ENCODE results near the gene SLC9A9.

SLC9A9 gene

GRCh38 chr3:143255739-143256138, 592.5 kb downstream of the SLC9A9 start:
- H3K4me1 ChIP-seq (ENCODE audit: insufficient read depth, low read length): no peaks in the 10 kb centered on the region
- H3K9me3 ChIP-seq (ENCODE audit: low read length): no peaks in the 10 kb centered on the region
- no peaks in the 10 kb centered on the region for H3K27me3 ChIP-seq (ENCODE audit: control insufficient read depth in 1 of 2, insufficient read depth in 2 of 2, low read length in 2 of 2)
- no peak overlapping the region for H3K27ac ChIP-seq (ENCODE audit: low read depth, low read length)
- H3K36me3 ChIP-seq (ENCODE audit: insufficient read depth, low read length): no peaks in the 10 kb centered on the region
- no peak overlapping the region for H3K4me3 ChIP-seq (ENCODE audit: low read depth in 1 of 2, low read length in 2 of 2)
- H3K9ac ChIP-seq (ENCODE audit: low read length): no peak overlapping the region

GRCh38 chr3:143252931-143253330, 595.3 kb downstream of the SLC9A9 start:
- Histone ChIP-seq H3K27me3 (ENCODE audit: control insufficient read depth in 1 of 2, insufficient read depth in 2 of 2, low read length in 2 of 2) (no peaks in the 10 kb centered on the region), H3K4me1 (ENCODE audit: insufficient read depth, low read length) (no peaks in the 10 kb centered on the region), H3K9ac (ENCODE audit: low read length) (no peak overlapping the region), H3K4me3 (ENCODE audit: low read depth in 1 of 2, low read length in 2 of 2) (no peak overlapping the region), H3K27ac (ENCODE audit: low read depth, low read length) (no peak overlapping the region), H3K36me3 (ENCODE audit: insufficient read depth, low read length) (no peaks in the 10 kb centered on the region), H3K9me3 (ENCODE audit: low read length) (no peaks in the 10 kb centered on the region)

GRCh38 chr3:143249014-143249413, 599.3 kb downstream of the SLC9A9 start:
- Histone ChIP-seq H3K4me3 (ENCODE audit: low read depth in 1 of 2, low read length in 2 of 2) (no peak overlapping the region), H3K4me1 (ENCODE audit: insufficient read depth, low read length) (no peaks in the 10 kb centered on the region), H3K9ac (ENCODE audit: low read length) (no peak overlapping the region), H3K9me3 (ENCODE audit: low read length) (no peaks in the 10 kb centered on the region), H3K27me3 (ENCODE audit: control insufficient read depth in 1 of 2, insufficient read depth in 2 of 2, low read length in 2 of 2) (no peaks in the 10 kb centered on the region), H3K36me3 (ENCODE audit: insufficient read depth, low read length) (no peaks in the 10 kb centered on the region), H3K27ac (ENCODE audit: low read depth, low read length) (no peak overlapping the region)

- no peak overlapping the region for H3K27ac ChIP-seq (ENCODE audit: low read depth, low read length)
- no peaks in the 10 kb centered on the region for H3K36me3 ChIP-seq (ENCODE audit: insufficient read depth, low read length)
- no peaks in the 10 kb centered on the region for H3K9me3 ChIP-seq (ENCODE audit: low read length)
- no peak overlapping the region for H3K9ac ChIP-seq (ENCODE audit: low read length)
- no peaks in the 10 kb centered on the region for H3K27me3 ChIP-seq (ENCODE audit: control insufficient read depth in 1 of 2, insufficient read depth in 2 of 2, low read length in 2 of 2)
- no peak overlapping the region for H3K4me3 ChIP-seq (ENCODE audit: low read depth in 1 of 2, low read length in 2 of 2)
- H3K4me1 ChIP-seq (ENCODE audit: insufficient read depth, low read length): no peaks in the 10 kb centered on the region
These were observed 601.2 kb downstream of the SLC9A9 start for GRCh38 chr3:143247073-143247472.

- Histone ChIP-seq H3K9ac (ENCODE audit: low read length) (no peak overlapping the region), H3K4me3 (ENCODE audit: low read depth in 1 of 2, low read length in 2 of 2) (no peak overlapping the region), H3K36me3 (ENCODE audit: insufficient read depth, low read length) (no peaks in the 10 kb centered on the region), H3K27ac (ENCODE audit: low read depth, low read length) (no peak overlapping the region), H3K4me1 (ENCODE audit: insufficient read depth, low read length) (no peaks in the 10 kb centered on the region), H3K27me3 (ENCODE audit: control insufficient read depth in 1 of 2, insufficient read depth in 2 of 2, low read length in 2 of 2) (no peaks in the 10 kb centered on the region), H3K9me3 (ENCODE audit: low read length) (no peaks in the 10 kb centered on the region)
These were observed 602.6 kb downstream of the SLC9A9 start for GRCh38 chr3:143245692-143246091.

GRCh38 chr3:143244516-143245063, 603.7 kb downstream of the SLC9A9 start:
- no peaks in the 10 kb centered on the region for H3K36me3 ChIP-seq (ENCODE audit: insufficient read depth, low read length)
- H3K27ac ChIP-seq (ENCODE audit: low read depth, low read length): no peak overlapping the region
- H3K9me3 ChIP-seq (ENCODE audit: low read length): no peaks in the 10 kb centered on the region
- H3K9ac ChIP-seq (ENCODE audit: low read length): no peak overlapping the region
- H3K4me3 ChIP-seq (ENCODE audit: low read depth in 1 of 2, low read length in 2 of 2): no peak overlapping the region
- no peaks in the 10 kb centered on the region for H3K4me1 ChIP-seq (ENCODE audit: insufficient read depth, low read length)
- H3K27me3 ChIP-seq (ENCODE audit: control insufficient read depth in 1 of 2, insufficient read depth in 2 of 2, low read length in 2 of 2): no peaks in the 10 kb centered on the region

GRCh38 chr3:143243686-143244085, 604.6 kb downstream of the SLC9A9 start:
- Histone ChIP-seq H3K27me3 (ENCODE audit: control insufficient read depth in 1 of 2, insufficient read depth in 2 of 2, low read length in 2 of 2) (no peaks in the 10 kb centered on the region), H3K27ac (ENCODE audit: low read depth, low read length) (no peak overlapping the region), H3K4me3 (ENCODE audit: low read depth in 1 of 2, low read length in 2 of 2) (no peak overlapping the region), H3K36me3 (ENCODE audit: insufficient read depth, low read length) (no peaks in the 10 kb centered on the region), H3K9ac (ENCODE audit: low read length) (no peak overlapping the region), H3K4me1 (ENCODE audit: insufficient read depth, low read length) (no peaks in the 10 kb centered on the region), H3K9me3 (ENCODE audit: low read length) (no peaks in the 10 kb centered on the region)

- Histone ChIP-seq H3K4me1 (ENCODE audit: insufficient read depth, low read length) (no peaks in the 10 kb centered on the region), H3K27me3 (ENCODE audit: control insufficient read depth in 1 of 2, insufficient read depth in 2 of 2, low read length in 2 of 2) (no peaks in the 10 kb centered on the region), H3K4me3 (ENCODE audit: low read depth in 1 of 2, low read length in 2 of 2) (no peak overlapping the region), H3K9ac (ENCODE audit: low read length) (no peak overlapping the region), H3K36me3 (ENCODE audit: insufficient read depth, low read length) (no peaks in the 10 kb centered on the region), H3K9me3 (ENCODE audit: low read length) (no peaks in the 10 kb centered on the region), H3K27ac (ENCODE audit: low read depth, low read length) (no peak overlapping the region)
These were observed 605.6 kb downstream of the SLC9A9 start for GRCh38 chr3:143242691-143243090.

- no peaks in the 10 kb centered on the region for H3K9me3 ChIP-seq (ENCODE audit: low read length)
- H3K4me1 ChIP-seq (ENCODE audit: insufficient read depth, low read length): no peaks in the 10 kb centered on the region
- no peak overlapping the region for H3K4me3 ChIP-seq (ENCODE audit: low read depth in 1 of 2, low read length in 2 of 2)
- no peak overlapping the region for H3K9ac ChIP-seq (ENCODE audit: low read length)
- H3K36me3 ChIP-seq (ENCODE audit: insufficient read depth, low read length): no peaks in the 10 kb centered on the region
- no peak overlapping the region for H3K27ac ChIP-seq (ENCODE audit: low read depth, low read length)
- H3K27me3 ChIP-seq (ENCODE audit: control insufficient read depth in 1 of 2, insufficient read depth in 2 of 2, low read length in 2 of 2): no peaks in the 10 kb centered on the region
These were observed 606.2 kb downstream of the SLC9A9 start for GRCh38 chr3:143242101-143242500.

- no peak overlapping the region for H3K9ac ChIP-seq (ENCODE audit: low read length)
- H3K9me3 ChIP-seq (ENCODE audit: low read length): no peaks in the 10 kb centered on the region
- no peaks in the 10 kb centered on the region for H3K4me1 ChIP-seq (ENCODE audit: insufficient read depth, low read length)
- H3K27me3 ChIP-seq (ENCODE audit: control insufficient read depth in 1 of 2, insufficient read depth in 2 of 2, low read length in 2 of 2): no peaks in the 10 kb centered on the region
- no peak overlapping the region for H3K4me3 ChIP-seq (ENCODE audit: low read depth in 1 of 2, low read length in 2 of 2)
- H3K36me3 ChIP-seq (ENCODE audit: insufficient read depth, low read length): no peaks in the 10 kb centered on the region
- no peak overlapping the region for H3K27ac ChIP-seq (ENCODE audit: low read depth, low read length)
These were observed 606.8 kb downstream of the SLC9A9 start for GRCh38 chr3:143241481-143241951.

- H3K9me3 ChIP-seq (ENCODE audit: low read length): no peaks in the 10 kb centered on the region
- H3K9ac ChIP-seq (ENCODE audit: low read length): no peak overlapping the region
- no peaks in the 10 kb centered on the region for H3K4me1 ChIP-seq (ENCODE audit: insufficient read depth, low read length)
- no peaks in the 10 kb centered on the region for H3K36me3 ChIP-seq (ENCODE audit: insufficient read depth, low read length)
- no peaks in the 10 kb centered on the region for H3K27me3 ChIP-seq (ENCODE audit: control insufficient read depth in 1 of 2, insufficient read depth in 2 of 2, low read length in 2 of 2)
- H3K4me3 ChIP-seq (ENCODE audit: low read depth in 1 of 2, low read length in 2 of 2): no peak overlapping the region
- no peak overlapping the region for H3K27ac ChIP-seq (ENCODE audit: low read depth, low read length)
These were observed 607.4 kb downstream of the SLC9A9 start for GRCh38 chr3:143240886-143241285.

GRCh38 chr3:143239031-143239430, 609.2 kb downstream of the SLC9A9 start:
- Histone ChIP-seq H3K36me3 (ENCODE audit: insufficient read depth, low read length) (no peaks in the 10 kb centered on the region), H3K27me3 (ENCODE audit: control insufficient read depth in 1 of 2, insufficient read depth in 2 of 2, low read length in 2 of 2) (no peaks in the 10 kb centered on the region), H3K9ac (ENCODE audit: low read length) (no peak overlapping the region), H3K4me1 (ENCODE audit: insufficient read depth, low read length) (no peaks in the 10 kb centered on the region), H3K9me3 (ENCODE audit: low read length) (no peaks in the 10 kb centered on the region), H3K27ac (ENCODE audit: low read depth, low read length) (no peak overlapping the region), H3K4me3 (ENCODE audit: low read depth in 1 of 2, low read length in 2 of 2) (no peak overlapping the region)
